LNCAP (cell line): ENCODE results near the gene AKT1S1.

ENCODE experiments used
- CTCF ChIP-seq: fragments of 450-650 bp; IDR thresholded peaks from 2 replicates; pipeline ENCODE4 v1.5.1; 2017; ENCODE audit warnings: mild to moderate bottlenecking

Gene AKT1S1

GRCh38 chr19:49854378-49855263, 22.5 kb downstream of the AKT1S1 start:
- TF ChIP-seq CTCF, result no peak

GRCh38 chr19:49853852-49854377, 23.2 kb downstream of the AKT1S1 start:
- TF ChIP-seq CTCF, result no peak

GRCh38 chr19:49852631-49853126, 24.5 kb downstream of the AKT1S1 start:
- no peak for TF ChIP-seq CTCF

GRCh38 chr19:49851456-49852259, 25.5 kb downstream of the AKT1S1 start:
- no peak for TF ChIP-seq CTCF

DNA sequence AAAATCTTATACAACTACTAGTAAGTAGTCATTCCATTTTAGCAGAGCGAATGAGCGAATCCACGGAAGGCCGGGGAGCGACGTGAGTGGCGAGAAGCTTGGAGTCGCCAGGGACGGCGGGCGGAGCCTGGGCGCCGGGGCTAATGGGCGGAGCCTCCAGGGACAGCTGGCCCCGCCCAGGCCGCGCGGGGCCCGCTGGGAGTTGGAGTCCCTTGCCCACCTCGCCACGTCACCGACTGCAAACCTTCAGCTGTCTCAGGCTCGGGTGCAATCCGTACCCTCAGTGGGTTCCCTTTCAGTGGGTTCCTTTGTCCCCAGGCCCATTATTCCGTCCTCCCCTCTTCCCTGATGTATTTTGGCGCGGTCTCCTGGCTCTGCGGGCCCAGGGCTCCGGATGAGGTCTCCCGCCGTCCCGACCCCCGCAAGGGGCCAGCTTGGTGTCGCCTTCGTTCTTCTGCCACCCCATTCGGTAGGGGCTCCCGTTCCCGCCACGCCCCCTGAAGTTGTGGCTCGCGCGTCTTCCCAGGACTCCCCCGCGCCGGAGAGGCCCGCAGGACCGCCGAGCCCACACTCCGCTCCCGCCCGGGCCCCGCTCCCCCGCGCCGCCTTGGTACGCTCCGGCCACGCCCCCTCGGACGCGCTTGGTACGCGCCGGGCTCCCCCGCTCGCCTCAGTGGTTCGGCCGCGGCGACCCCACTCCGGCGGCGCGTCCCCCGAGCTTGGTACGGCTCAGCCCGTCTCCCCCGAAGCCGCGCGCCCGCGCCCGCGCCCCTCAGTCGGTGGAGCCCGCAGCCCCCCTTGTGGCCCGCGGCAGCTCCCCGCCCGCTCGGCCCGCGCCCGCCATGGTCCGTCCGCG, 26.4 kb downstream of the AKT1S1 start, which contains the start of gene PTOV1:
PTOV1 (plus strand) TSS at position 673 of the 856 bp plus-strand sequence.
- TF ChIP-seq CTCF, result no peak

DNA sequence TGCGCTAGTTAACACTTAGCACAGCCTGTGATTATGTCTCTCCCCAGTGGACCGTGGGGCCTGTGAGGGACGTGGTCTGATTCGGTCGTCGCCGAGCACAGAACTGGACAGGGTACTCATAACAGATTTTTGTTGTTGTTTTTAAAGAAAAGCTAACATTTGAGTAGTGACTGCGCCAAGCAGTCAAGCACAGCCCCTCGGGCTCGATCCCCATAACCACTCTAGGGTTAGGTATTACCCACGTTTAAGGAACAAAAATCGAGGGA, 27.0 kb downstream of the AKT1S1 start:
- TF ChIP-seq CTCF, result no peak
